M059J (cell line): ENCODE results near the gene RASSF4. TPM values are rescaled to one million over a fixed set of nuclear protein-coding genes. Genes with fewer than 3 reads are reported as not detected.
A peak's percentile ranks its signal among the peaks of the same experiment; 100 is the strongest.

Experiments
- DNase-seq: peaks from one replicate; pipeline ENCODE4 v3.0.0-alpha.2; 2012; ENCODE audit warnings: low read depth
- total RNA-seq: library from RNA; depleted of rRNA; stranded (reverse); fragments of >200 nt; shearing (Covaris generic); gene quantifications from 2 replicates; pipeline ENCODE4 v1.2.3, GENCODE V29; 2014

RASSF4 gene
- total RNA-seq, 1 experiment from 2014 or later: 13.4 TPM

GRCh38 chr10:44928462-44928861 is 31.1 kb upstream of the RASSF4 start:
- DNase-seq: no peak

- DNase-seq: no peak
Observed at GRCh38 chr10:44929356-44930255, 30.0 kb upstream of the RASSF4 start.

DNA sequence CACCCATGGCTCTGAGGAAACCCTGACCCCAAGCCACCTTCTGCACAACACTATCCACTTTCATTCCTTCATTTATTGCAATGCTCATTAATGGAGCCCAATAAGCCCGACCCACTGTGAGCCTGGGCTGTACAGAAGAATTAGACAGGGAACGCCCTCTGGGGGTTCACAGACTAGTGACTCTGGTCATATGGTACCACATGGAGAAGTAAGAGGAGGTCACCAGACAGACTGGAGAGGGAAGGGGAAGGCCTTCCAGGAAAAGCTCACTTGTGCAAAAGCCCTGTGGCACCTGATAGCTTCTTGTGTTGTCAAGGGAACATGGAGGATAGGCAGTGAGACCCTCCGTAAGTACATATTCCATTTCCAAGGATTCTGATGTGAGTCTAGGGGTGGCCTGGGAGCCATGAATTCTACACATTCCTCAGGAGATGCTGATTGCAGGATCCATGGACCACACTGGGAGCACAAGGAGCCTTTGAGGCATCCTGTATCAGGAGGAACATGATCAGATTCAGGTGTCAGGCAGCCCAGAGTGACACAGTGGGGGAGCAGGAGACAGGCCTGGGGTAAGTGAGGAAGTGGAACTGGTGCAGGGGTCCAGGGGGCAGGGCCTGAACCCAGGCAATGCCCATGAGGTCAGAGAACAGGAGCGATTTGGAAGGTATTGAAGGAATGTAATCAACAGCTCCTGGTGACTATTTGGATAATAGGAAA is 28.5 kb upstream of the RASSF4 start:
- DNase-seq: no peak

DNA sequence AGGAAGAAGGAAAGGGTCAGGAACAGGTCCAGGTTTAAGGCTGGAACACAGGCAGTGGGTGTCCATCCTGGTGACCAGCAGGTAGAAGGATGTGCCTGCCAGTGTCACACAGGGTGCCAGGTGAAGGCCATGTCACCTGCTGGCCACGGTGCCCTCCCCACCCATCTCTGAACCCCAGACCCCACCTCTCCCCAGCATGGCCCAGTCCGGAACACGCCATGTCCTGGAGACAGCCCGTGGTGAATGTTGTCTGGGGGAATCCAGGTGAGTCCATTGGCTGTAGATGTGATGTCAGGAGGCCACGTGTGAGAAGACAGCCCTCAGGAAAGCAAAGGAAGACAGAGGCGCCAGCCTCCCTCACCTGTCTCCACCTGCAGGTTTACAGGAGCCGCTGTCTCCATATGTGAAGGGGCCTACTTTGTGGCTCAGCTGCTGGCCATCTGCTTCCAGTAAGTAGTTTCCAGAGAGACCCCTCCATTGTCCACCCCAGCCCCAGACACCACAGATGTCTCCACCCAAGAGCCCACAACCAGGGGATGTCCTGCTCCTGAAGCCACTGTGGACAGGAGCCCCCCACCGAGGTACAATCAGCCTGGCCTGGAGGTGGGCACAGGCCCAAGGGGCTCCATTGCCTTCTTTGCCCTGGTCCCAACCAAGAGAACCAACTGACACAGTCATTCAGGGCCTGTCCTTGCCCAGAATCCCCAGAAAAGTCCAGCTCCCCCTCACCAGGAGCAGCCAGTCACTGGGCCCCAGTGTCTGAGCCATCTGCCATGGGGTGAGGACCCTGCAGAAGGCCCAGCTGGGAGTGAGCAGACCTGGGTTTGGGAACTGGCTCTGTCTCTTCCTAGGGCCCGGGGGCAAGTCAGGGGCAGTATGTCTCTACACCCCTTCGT is 27.7 kb upstream of the RASSF4 start:
- DNase-seq: no peak

- DNase-seq: peak; percentile 74
Observed at GRCh38 chr10:44932517-44933450, 26.8 kb upstream of the RASSF4 start.

DNA sequence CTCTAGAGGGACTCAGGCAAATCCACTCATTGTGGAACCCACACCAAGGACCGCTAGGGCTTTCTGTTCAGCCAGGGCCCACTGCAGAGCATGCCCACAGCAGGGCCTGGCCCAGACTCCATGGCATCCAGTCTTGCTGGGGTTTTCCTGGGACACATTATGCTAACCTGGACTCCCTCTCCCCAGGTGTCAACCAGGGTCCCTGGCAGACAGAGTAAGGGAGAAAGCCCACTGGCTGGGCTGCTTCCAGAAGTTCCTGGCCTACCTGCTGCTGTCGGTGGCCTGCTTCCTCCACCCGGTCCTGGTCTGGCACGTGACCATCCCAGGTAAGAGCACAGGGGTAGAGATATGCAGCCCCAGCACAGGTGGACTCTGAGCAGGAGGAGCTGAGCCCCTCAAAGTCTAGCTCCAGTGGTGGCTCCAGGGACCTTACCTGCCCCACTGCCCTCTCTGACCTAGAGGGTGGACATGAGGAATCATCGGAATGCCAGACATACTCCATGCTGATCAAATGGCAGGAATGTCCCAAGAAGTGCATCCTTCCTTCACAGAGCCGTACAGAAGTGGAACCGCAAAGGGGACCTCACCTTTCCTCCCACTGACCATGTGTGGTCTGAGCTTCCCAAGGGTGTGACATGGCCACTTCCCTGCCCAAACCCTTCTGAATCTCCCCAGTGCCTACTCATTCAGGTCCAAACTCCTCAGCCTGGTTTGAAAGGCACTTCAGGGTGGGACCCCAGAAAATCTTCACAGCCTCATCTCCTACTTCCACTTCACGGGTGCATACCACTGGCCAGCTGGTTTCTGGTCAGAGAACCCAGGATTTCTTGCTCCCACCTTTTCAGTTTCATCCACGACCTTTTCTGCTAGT is 25.9 kb upstream of the RASSF4 start:
- no peak for DNase-seq

- DNase-seq: no peak
Observed at GRCh38 chr10:44934416-44935200, 25.0 kb upstream of the RASSF4 start.

GRCh38 chr10:44935201-44935965 is 24.2 kb upstream of the RASSF4 start:
- DNase-seq: peak; percentile 88

GRCh38 chr10:44935966-44936295 is 23.7 kb upstream of the RASSF4 start:
- no peak for DNase-seq

GRCh38 chr10:44936314-44936975 is 23.2 kb upstream of the RASSF4 start:
- DNase-seq: no peak

- DNase-seq: no peak
Observed at GRCh38 chr10:44937196-44938005, 22.2 kb upstream of the RASSF4 start.

GRCh38 chr10:44938956-44939355 is 20.6 kb upstream of the RASSF4 start:
- no peak for DNase-seq

GRCh38 chr10:44939691-44940401 is 19.8 kb upstream of the RASSF4 start:
- DNase-seq: no peak

DNA sequence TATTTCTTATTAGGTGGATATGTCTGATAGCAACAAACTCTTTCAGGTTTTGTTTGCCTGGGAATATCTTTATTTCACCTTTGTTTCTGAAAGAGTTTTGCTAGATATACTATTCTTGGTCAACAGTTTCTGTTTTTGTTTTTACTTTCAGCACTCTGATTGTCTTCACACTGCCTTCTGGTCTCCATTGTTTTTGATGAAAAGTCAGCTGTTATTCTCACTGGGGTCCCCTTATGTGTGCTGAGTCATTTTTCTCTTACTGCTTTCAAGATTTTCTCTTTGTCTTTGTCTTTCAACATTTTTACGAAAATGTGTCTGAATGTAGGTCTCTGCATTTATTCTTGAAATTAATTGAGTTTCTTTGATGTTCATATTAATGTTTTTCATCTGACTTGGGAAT is 15.2 kb upstream of the RASSF4 start:
- no peak for DNase-seq

- peak; percentile 52 for DNase-seq
Observed at GRCh38 chr10:44946205-44946604, 13.4 kb upstream of the RASSF4 start.
